H1 (cell line): Measurements from ENCODE around the gene DNAJC16. TPM values are rescaled to one million over a fixed set of nuclear protein-coding genes. Genes with fewer than 3 reads are reported as not detected.
"Not testable (repeated sequence)": the region's sequence is repeated elsewhere in the genome, so short reads cannot be mapped to it uniquely, and the experiment has no call there.

Source experiments
- CTCF ChIA-PET: fragments of 300-600 bp; sonication (Branson Sonifier 250); formaldehyde crosslinking; loops from one replicate; lab custom pipeline; 2021; ENCODE audit not compliant: partially characterized antibody; lab: Charles Lee
- POLR2A ChIA-PET: fragments of 300-600 bp; sonication (Branson Sonifier 250); formaldehyde crosslinking; loops from one replicate; lab custom pipeline; 2021; ENCODE audit warnings: inconsistent platforms; ENCODE audit not compliant: partially characterized antibody; lab: Charles Lee
- DNase-seq, 2 experiments: peaks; one replicate each; pipeline versions ENCODE4 v3.0.0 to v3.0.0-alpha.2; 2010 to 2022; ENCODE audit warnings: low spot score in 2 of 2, low read depth in 1 of 2, mixed read lengths in 1 of 2
- FAIRE-seq: peaks from 2 replicates; lab custom pipeline; 2011; peaks lifted over from hg19 to GRCh38; lab: Jason Lieb, UNC
- H2AFZ ChIP-seq: 2 replicates; pipeline ENCODE4 v1.8.1; 2012; ENCODE audit warnings: low read length, inconsistent platforms
- H2AK5ac ChIP-seq: 2 replicates; pipeline ENCODE4 v1.6.1; 2013; ENCODE audit warnings: low read depth, low read length
- H2BK120ac ChIP-seq: replicated peaks from 2 replicates; pipeline ENCODE3; 2013; ENCODE audit warnings: low read depth, low read length, inconsistent platforms
- H2BK12ac ChIP-seq: 2 replicates; pipeline ENCODE4 v1.6.1; 2013; ENCODE audit warnings: low read depth, low read length
- H2BK15ac ChIP-seq: 2 replicates; pipeline ENCODE4 v1.6.1; 2013; ENCODE audit warnings: low read length
- H2BK20ac ChIP-seq: 2 replicates; pipeline ENCODE4 v1.6.1; 2013; ENCODE audit warnings: low read length
- H2BK5ac ChIP-seq: 2 replicates; pipeline ENCODE4 v1.6.1; 2013; ENCODE audit warnings: low read depth, low read length
- H3K14ac ChIP-seq: 2 replicates; pipeline ENCODE4 v1.6.1; 2013; ENCODE audit warnings: inconsistent platforms; ENCODE audit not compliant: insufficient read length
- H3K18ac ChIP-seq: 2 replicates; pipeline ENCODE4 v1.6.1; 2013; ENCODE audit warnings: low read length; ENCODE audit errors: extremely low read depth
- H3K23ac ChIP-seq: 2 replicates; pipeline ENCODE4 v1.6.1; 2013; ENCODE audit warnings: inconsistent platforms; ENCODE audit not compliant: insufficient read length
- H3K23me2 ChIP-seq: 2 replicates; pipeline ENCODE4 v1.6.1; 2013; ENCODE audit warnings: low read depth, low read length
- H3K27ac ChIP-seq: 2 replicates; pipeline ENCODE4 v1.6.1; 2011; ENCODE audit warnings: low read depth, low read length, inconsistent platforms
- H3K27me3 ChIP-seq, 4 experiments: replicated peaks in 1 of 4; 1 replicate in 1 of 4; 2 replicates in 3 of 4; pipeline versions ENCODE4 v1.6.1 to v1.8.1; 2011 to 2013; ENCODE audit warnings: low read length in 3 of 4, mild to moderate bottlenecking in 3 of 4, inconsistent platforms in 2 of 4, mixed read lengths in 2 of 4, moderate library complexity in 1 of 4; ENCODE audit not compliant: control insufficient read depth in 3 of 4, insufficient read depth in 3 of 4; ENCODE audit errors: extremely low read depth in 1 of 4
- H3K36me3 ChIP-seq, 4 experiments: 2 replicates each; pipeline versions ENCODE4 v1.6.1 to v1.8.1; 2011 to 2013; ENCODE audit warnings: mild to moderate bottlenecking in 4 of 4, low read length in 3 of 4, moderate library complexity in 2 of 4, control low read depth in 1 of 4, inconsistent platforms in 1 of 4; ENCODE audit not compliant: insufficient read depth in 4 of 4, control insufficient read depth in 2 of 4
- H3K4ac ChIP-seq: replicated peaks from 2 replicates; pipeline ENCODE3; 2013; ENCODE audit warnings: low read length, low read depth, mixed read lengths, inconsistent platforms; ENCODE audit not compliant: insufficient read length
- H3K4me1 ChIP-seq, 4 experiments: replicated peaks in 1 of 4; 1 replicate in 1 of 4; 2 replicates in 3 of 4; pipeline versions ENCODE4 v1.6.1 to v1.8.1; 2011 to 2013; ENCODE audit warnings: low read length in 3 of 4, inconsistent platforms in 2 of 4, mixed read lengths in 1 of 4; ENCODE audit not compliant: insufficient read depth in 4 of 4, control insufficient read depth in 3 of 4
- H3K4me2 ChIP-seq, 2 experiments: 2 replicates each; pipeline versions ENCODE4 v1.6.1 to v1.8.1; 2011 to 2013; ENCODE audit warnings: low read depth in 2 of 2, low read length in 2 of 2, control low read depth in 1 of 2, inconsistent platforms in 1 of 2, mild to moderate bottlenecking in 1 of 2; ENCODE audit not compliant: insufficient read depth in 1 of 2
- H3K4me3 ChIP-seq, 4 experiments: fragments of 200-600, 300-600 bp in 1 of 4; sonication (generic), shearing (Covaris generic), sonication (Bioruptor Twin) in 1 of 4; 2 replicates each; pipeline versions ENCODE4 v1.5.1 to v1.8.1; 2011 to 2016; ENCODE audit warnings: low read length in 4 of 4, low read depth in 3 of 4, control low read depth in 2 of 4, inconsistent platforms in 2 of 4, mild to moderate bottlenecking in 2 of 4, mixed read lengths in 1 of 4, moderate library complexity in 1 of 4; ENCODE audit not compliant: insufficient read depth in 2 of 4; ENCODE audit errors: extremely low read depth in 1 of 4
- H3K56ac ChIP-seq: replicated peaks from 2 replicates; pipeline ENCODE3; 2013; ENCODE audit warnings: low read depth, mild to moderate bottlenecking, mixed read lengths, low read length, inconsistent platforms; ENCODE audit not compliant: insufficient read length
- H3K79me1 ChIP-seq: 2 replicates; pipeline ENCODE4 v1.6.1; 2013; ENCODE audit warnings: low read depth, low read length, control low read depth
- H3K79me2 ChIP-seq, 2 experiments: 2 replicates each; pipeline versions ENCODE4 v1.6.1 to v1.8.1; 2012 to 2013; ENCODE audit warnings: low read length in 2 of 2, mild to moderate bottlenecking in 2 of 2, inconsistent platforms in 1 of 2; ENCODE audit not compliant: insufficient read depth in 2 of 2, control insufficient read depth in 1 of 2
- H3K9ac ChIP-seq, 4 experiments: replicated peaks in 1 of 4; 1 replicate in 1 of 4; 2 replicates in 3 of 4; pipeline versions ENCODE4 v1.6.1 to v1.8.1; 2011 to 2013; ENCODE audit warnings: low read depth in 3 of 4, low read length in 3 of 4, control low read depth in 2 of 4, mild to moderate bottlenecking in 2 of 4, moderate library complexity in 2 of 4, inconsistent platforms in 1 of 4; ENCODE audit errors: extremely low read depth in 1 of 4
- H3K9me3 ChIP-seq, 2 experiments: 2 replicates each; pipeline versions ENCODE4 v1.6.1 to v1.8.1; 2012 to 2013; ENCODE audit warnings: mild to moderate bottlenecking in 2 of 2, moderate library complexity in 2 of 2, control low read depth in 1 of 2, inconsistent platforms in 1 of 2, low read depth in 1 of 2, low read length in 1 of 2, mixed read lengths in 1 of 2; ENCODE audit not compliant: insufficient read depth in 2 of 2
- H4K20me1 ChIP-seq, 2 experiments: replicated peaks in 1 of 2; 2 replicates each; pipeline versions ENCODE3 to v1.8.1; 2011 to 2013; ENCODE audit warnings: inconsistent platforms in 2 of 2, low read length in 2 of 2, mild to moderate bottlenecking in 1 of 2; ENCODE audit not compliant: insufficient read depth in 2 of 2, control insufficient read depth in 1 of 2
- H4K5ac ChIP-seq: 2 replicates; pipeline ENCODE4 v1.6.1; 2013; ENCODE audit warnings: low read length, low read depth, mixed read lengths, inconsistent platforms; ENCODE audit not compliant: insufficient read length
- H4K8ac ChIP-seq: 2 replicates; pipeline ENCODE4 v1.8.0; 2013; ENCODE audit warnings: mild to moderate bottlenecking, moderate library complexity, low read length, inconsistent platforms; ENCODE audit not compliant: insufficient read depth; ENCODE audit errors: extremely low read depth
- H4K91ac ChIP-seq: replicated peaks from 2 replicates; pipeline ENCODE3; 2013; ENCODE audit warnings: low read length, mixed read lengths, inconsistent platforms; ENCODE audit not compliant: insufficient read length
- CBX8 ChIP-seq: fragments of 300-800, 300-1000 bp; sonication (generic); IDR thresholded peaks from 2 replicates; pipeline ENCODE4 v1.7.1; 2016; ENCODE audit warnings: low read depth, low read length, borderline replicate concordance
- CHD2 ChIP-seq: IDR thresholded peaks from 2 replicates; pipeline ENCODE4 v1.6.1; 2012; ENCODE audit warnings: low read length, improper control_type of control experiment
- HDAC2 ChIP-seq, 2 experiments: fragments of 300-600 bp in 1 of 2; sonication (generic) in 1 of 2; IDR thresholded peaks; 2 replicates each; pipeline ENCODE4 v1.6.1; 2011 to 2012; ENCODE audit warnings: low read depth in 2 of 2, low read length in 2 of 2, mild to moderate bottlenecking in 2 of 2, moderate library complexity in 2 of 2, borderline replicate concordance in 1 of 2, inconsistent platforms in 1 of 2
- KDM4A ChIP-seq: IDR thresholded peaks from one replicate; pipeline ENCODE4 v1.7.1; 2012; ENCODE audit warnings: low read depth, mild to moderate bottlenecking, moderate library complexity, low read length, inconsistent platforms; ENCODE audit not compliant: severe bottlenecking
- RBBP5 ChIP-seq: IDR thresholded peaks from 2 replicates; pipeline ENCODE4 v1.7.1; 2012; ENCODE audit warnings: low read depth, mild to moderate bottlenecking, inconsistent platforms, low read length, moderate library complexity, borderline replicate concordance
- RNF2 ChIP-seq: fragments of 200-900, 300-1000 bp; sonication (generic); IDR thresholded peaks from 2 replicates; pipeline ENCODE4 v1.7.1; 2016; ENCODE audit warnings: borderline replicate concordance, low read depth, mild to moderate bottlenecking, antibody characterized with exemption, low read length; ENCODE audit not compliant: poor library complexity, severe bottlenecking; ENCODE audit errors: missing control alignments
- SUZ12 ChIP-seq: fragments of 200-600 bp; sonication (generic); IDR thresholded peaks from 2 replicates; pipeline ENCODE4 v1.6.1; 2012; ENCODE audit warnings: mild to moderate bottlenecking, inconsistent platforms, low read length, moderate library complexity, mixed read lengths
- WGBS, 2 experiments: shearing (Covaris generic) in 1 of 2; methylation state at CpG; one replicate each; pipeline versions ENCODE4 v1.1.6 to v1.1.7; 2013 to 2015; ENCODE audit warnings: low lambda C conversion rate in 2 of 2, mixed read lengths in 2 of 2, inconsistent platforms in 1 of 2, low coverage in 1 of 2, missing lambda C conversion rate in 1 of 2; ENCODE audit not compliant: insufficient replicate concordance in 2 of 2, insufficient coverage in 1 of 2, insufficient read length in 1 of 2; ENCODE audit errors: extremely low coverage in 1 of 2, missing lambda C conversion rate in 1 of 2; 5-methylcytosine and 5-hydroxymethylcytosine counted together
- polyA plus RNA-seq, 7 experiments: library from polyadenylated mRNA; depleted of rRNA in 3 of 7; stranded (reverse) in 5 of 7; unstranded in 2 of 7; fragments of >200 nt in 5 of 7; fragments of 200-250 nt in 2 of 7; gene quantifications; 1 replicate in 5 of 7; 2 replicates in 1 of 7; 4 replicates in 1 of 7; pipeline versions ENCODE4 v1.2.1 to v1.2.3, GENCODE V29; 2011 to 2013; ENCODE audit warnings: missing spikeins in 2 of 7, mixed read lengths in 2 of 7
- total RNA-seq: library from RNA; stranded (reverse); fragmentation: NEBNext Ultra II Directional; extraction: Animal tissue kit (Norgen Biotek cat#: 25700); gene quantifications from 2 replicates; pipeline ENCODE4 v1.2.1, GENCODE V29; 2021

Gene DNAJC16
- total and polyA plus RNA-seq, 2 of the 8 experiments (the other 6 are each of a cell fraction or from before 2014, with no cell fraction given): 7.9 to 23.3 TPM

DNA sequence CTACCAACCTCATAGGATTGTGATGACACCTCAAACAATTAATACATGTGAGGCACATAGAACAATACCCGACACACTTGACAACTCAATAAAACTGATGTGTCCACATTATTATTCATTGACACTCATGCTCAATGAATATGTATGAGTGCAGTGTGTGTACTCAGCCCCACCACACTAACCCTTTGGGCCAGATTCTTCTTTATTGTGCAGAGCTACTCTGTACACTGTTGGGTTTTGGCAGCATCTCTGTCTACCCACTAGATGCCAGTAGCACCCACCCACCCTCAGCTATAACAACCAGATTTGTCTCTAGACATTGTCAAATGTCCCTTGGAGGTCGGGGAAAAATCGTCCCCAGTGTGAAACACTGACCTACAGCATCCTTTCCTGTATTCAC, 12.7 kb upstream of the DNAJC16 start (continued):
- TF ChIP-seq SUZ12: no peak
- TF ChIP-seq HDAC2 (IDR thresholded peaks at IDR 0.05; ENCODE audit: borderline replicate concordance in 1 of 2, low read depth in 2 of 2, low read length in 2 of 2): no peak
- TF ChIP-seq CHD2: no peak
- no peak for TF ChIP-seq KDM4A
- no peak for TF ChIP-seq RNF2
- no peak for TF ChIP-seq RBBP5
- no peak for TF ChIP-seq CBX8

DNA sequence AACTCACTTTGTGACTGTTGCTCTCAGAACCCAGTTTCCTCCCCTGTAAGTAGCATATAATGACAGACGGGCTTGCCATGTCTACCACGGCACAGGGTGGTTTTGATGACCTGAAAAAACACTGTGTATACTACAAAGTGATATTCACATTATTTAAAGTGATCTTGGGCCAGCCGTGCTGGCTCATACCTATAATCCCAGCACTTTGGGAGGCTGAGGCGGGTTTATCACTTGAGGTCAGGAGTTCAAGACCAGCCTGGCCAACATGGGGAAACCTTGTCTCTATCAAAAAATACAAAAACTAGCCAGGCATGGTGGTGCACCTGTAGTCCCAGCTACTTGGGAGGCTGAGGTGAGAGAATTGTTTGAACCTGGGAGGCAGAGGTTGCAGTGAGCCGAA, 12.1 kb upstream of the DNAJC16 start:
- H2BK12ac ChIP-seq, H2BK5ac ChIP-seq, H2AFZ ChIP-seq, H2BK15ac ChIP-seq, H3K4me3 ChIP-seq, H3K27me3 ChIP-seq, H3K56ac ChIP-seq, H3K79me1 ChIP-seq, CTCF ChIA-PET, H3K9me3 ChIP-seq, H4K20me1 ChIP-seq, H3K4me2 ChIP-seq, H3K9ac ChIP-seq, H3K23ac ChIP-seq, DNase-seq, H2AK5ac ChIP-seq, FAIRE-seq, H3K27ac ChIP-seq, H2BK20ac ChIP-seq, H3K4me1 ChIP-seq, H3K14ac ChIP-seq, H4K91ac ChIP-seq, H2BK120ac ChIP-seq, H4K8ac ChIP-seq, H4K5ac ChIP-seq, H3K23me2 ChIP-seq, H3K18ac ChIP-seq: not testable (repeated sequence)
- peaks cover 0 to 22% (median 6%) of the 10 kb centered on the region in 4 experiments; a peak in 5 of 8 replicates for H3K36me3 ChIP-seq
- POLR2A ChIA-PET: interaction anchor here (0.8 to 2.4 kb wide), 2 partner anchors 9 to 228 kb away, joined by 3 to 7 read pairs; partner anchors contain the start of genes CASP9 and TMEM82
- H3K79me2 ChIP-seq: peaks cover 0 to 16% of the 10 kb centered on the region in 2 experiments; a peak in 2 of 4 replicates
- peak overlapping the region; percentile 13 for H3K4ac ChIP-seq
- WGBS, 2 experiments: 95% methylated on average over 5 of the region's 5 CpGs; no CpG with 5 or more reads in 1 of the 2 experiments
